AG09319 (cell line): ENCODE measurements around the gene GTF3C2.

Experiments used
- DNase-seq: peaks from one replicate; pipeline ENCODE4 v3.0.0-alpha.2; 2010; ENCODE audit warnings: low read depth; ENCODE audit errors: extremely low read depth
- TF ChIP-seq, protein P1 (sequence below): IDR thresholded peaks from 2 replicates; pipeline ENCODE4 v1.5.1; 2011; ENCODE audit warnings: low read depth, mild to moderate bottlenecking, inconsistent platforms, low read length, moderate library complexity

GTF3C2 gene

DNA sequence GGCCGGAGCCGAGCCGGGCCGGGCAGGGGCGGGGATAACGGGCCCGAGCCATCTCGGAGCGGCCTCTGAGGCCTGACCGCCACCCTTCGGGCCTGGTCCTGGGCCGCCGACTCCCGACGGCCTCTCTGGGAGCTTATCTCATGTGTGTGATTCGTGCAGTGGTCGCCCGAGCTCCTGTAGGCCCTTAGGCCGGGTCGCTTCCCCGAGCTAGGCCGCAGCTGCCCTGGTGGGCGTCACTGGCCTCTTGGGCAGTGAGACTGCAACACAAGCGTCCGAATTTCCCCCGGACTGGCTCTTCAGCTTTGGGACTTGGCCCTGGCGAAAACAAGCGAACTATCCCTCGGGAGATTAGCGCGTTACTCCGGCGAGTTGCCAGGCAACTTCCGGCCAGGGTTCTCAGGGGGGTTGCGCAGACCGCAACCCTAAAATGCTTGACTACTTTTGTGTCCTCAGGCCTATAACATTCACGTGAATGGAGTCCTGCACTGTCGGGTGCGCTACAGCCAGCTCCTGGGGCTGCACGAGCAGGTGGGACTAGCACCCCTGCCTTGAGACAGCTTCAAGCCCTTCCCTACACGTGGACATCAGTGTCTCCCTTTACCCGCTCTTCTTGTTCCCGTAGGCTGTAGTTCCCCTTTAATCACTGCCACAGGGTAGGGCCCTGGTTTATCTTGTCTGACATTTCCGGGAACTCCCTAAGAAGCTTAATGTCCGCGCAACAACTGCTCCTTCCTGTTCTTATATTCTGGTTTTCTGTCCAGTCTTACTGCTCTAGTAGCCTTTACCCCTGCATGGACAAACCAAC lies 14.5 kb upstream of the GTF3C2 start:
- TF ChIP-seq, protein P1, sequence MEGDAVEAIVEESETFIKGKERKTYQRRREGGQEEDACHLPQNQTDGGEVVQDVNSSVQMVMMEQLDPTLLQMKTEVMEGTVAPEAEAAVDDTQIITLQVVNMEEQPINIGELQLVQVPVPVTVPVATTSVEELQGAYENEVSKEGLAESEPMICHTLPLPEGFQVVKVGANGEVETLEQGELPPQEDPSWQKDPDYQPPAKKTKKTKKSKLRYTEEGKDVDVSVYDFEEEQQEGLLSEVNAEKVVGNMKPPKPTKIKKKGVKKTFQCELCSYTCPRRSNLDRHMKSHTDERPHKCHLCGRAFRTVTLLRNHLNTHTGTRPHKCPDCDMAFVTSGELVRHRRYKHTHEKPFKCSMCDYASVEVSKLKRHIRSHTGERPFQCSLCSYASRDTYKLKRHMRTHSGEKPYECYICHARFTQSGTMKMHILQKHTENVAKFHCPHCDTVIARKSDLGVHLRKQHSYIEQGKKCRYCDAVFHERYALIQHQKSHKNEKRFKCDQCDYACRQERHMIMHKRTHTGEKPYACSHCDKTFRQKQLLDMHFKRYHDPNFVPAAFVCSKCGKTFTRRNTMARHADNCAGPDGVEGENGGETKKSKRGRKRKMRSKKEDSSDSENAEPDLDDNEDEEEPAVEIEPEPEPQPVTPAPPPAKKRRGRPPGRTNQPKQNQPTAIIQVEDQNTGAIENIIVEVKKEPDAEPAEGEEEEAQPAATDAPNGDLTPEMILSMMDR = no peak
- DNase-seq = no peak

DNA sequence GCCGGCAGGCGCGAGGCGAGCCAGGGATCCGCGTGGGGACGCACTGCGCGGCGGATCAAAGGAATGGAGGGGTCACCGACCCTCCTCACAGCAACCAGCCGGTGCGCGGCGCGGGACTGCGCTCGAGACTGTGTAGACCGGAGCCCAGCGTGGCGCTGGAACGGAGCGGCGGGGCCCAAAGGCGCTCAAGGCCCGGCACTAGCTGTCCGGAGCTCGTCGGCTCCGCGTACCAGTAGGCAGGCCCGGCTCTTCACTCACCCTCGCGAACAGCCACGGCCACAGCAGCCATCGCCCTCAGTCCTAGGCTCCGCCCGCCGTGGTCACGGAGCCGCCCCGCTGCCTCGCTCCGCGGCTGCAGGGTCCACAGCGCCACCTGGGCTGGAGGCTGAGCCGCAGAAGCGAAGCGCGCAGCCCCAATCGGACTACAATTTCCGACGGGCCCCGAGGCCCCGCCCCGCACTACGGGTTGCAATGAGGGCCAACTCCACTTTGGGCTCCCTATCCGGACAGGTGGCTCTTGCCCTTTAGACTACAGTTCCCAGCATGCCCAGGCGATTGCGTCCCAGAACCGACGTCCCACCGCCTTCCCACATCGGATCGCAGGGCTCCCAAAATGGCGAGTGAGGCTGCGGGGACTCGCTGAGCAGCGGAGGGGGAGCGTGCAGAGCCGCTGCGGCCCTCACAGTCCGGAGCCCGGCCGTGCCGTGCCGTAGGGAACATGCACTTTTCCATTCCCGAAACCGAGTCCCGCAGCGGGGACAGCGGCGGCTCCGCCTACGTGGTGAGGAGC lies 13.7 kb upstream of the GTF3C2 start, which contains the start of the genes EIF2B4 and SNX17:
EIF2B4 (minus strand) TSS at position 313 of the 790 bp plus-strand sequence; CDS start at position 289, 24 bp downstream.
SNX17 (plus strand) TSS at position 591 of the 790 bp plus-strand sequence; CDS start at position 719, 128 bp downstream.
- peak; percentile 98 for DNase-seq
- TF ChIP-seq, protein P1 = peak; percentile 81

DNA sequence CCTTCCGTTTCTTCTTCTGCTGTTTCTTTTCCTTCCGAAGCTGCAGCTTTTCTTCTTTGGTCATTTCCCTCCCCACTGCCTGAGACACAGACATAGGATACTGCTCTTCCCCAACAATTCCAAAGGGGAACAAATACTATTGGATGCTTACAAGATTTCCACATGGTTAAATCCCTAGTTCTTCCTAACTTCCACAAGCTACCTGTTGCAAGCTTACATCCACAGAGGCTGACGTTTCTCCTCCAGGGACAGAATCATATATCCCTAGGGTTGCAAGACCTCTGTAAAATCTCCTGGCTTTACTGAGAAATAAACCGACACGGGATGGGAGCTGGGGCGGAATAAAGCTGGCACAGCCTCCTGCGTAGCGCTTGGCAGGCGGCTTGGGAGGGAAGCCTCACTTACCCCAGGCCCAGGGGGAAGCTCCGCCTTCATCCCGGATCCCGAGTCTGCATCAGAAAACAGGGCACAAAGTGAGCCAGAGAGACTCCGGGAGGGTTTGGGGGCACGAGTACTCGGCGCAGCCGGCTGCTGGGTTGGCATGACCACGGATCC lies 13.0 kb upstream of the GTF3C2 start:
- TF ChIP-seq, protein P1 = no peak
- no peak for DNase-seq

DNA sequence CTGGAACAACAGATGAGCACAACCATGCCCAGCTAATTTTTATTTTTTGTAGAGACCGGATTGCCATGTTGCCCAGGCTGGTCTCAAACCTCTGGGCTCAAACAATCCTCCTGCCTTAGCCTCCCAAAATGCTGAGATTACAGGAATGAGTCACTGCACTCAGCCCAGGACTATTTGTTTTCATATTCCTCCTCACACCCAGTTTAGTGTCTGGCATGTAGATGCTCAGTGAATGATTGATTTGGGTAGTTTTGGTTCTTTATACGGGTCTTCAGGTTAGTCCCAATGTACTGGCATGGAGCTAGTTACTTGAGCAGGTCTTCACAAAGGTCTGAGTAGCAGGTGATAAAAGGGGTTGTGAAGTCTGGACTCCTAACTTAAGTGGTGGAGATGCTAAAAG lies 7.4 kb upstream of the GTF3C2 start:
- DNase-seq = no peak
- TF ChIP-seq, protein P1 = no peak

DNA sequence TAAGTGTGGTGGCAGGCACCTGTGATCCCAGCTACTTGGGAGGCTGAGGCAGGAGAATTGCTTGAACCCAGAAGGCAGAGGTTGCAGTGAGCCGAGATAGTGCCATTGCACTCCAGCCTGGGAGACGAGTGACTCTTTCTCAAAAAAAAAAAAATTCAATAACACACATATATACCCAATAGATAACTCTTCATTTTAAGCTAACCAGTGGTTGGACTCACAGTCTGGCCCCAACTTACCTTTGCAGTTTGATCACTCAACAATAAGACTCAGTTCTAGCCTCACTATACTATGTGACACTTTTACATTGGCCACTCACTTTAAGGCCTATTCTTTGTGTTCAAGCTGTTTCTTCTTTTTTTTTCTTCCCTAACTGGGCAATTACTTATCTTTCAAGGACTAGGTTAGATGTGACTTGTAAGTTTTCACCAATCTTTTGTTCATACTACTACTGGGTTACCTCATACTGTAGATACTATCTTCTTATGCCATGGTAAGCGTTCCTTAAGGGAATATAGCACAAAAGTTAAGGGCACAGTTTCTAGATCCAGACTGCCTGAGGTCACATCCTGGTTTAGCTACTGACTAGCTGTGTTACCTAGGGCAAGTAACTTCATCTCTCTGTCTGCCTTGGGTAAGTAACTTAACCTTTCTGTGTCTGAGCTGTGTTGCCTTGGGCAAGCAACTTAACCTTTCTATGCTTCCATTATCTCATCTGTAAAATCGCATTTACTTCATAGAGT lies 6.3 kb upstream of the GTF3C2 start:
- TF ChIP-seq, protein P1 = no peak
- no peak for DNase-seq

DNA sequence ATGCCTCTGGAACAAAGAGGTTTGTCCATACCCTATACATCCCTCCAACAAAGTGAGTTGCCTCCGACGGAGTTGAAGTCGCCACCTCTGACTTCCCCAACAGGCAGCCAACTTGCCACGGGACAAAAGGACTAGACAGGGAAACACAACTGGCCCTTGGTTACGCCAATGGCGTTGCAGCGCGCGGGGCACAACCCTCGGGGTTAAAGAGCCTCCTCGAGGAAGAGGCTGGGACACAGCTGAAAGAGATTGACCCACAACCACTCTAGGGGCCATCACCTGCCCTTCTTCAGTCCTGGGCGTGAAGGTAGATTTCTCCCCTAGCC lies 545 bp downstream of the GTF3C2 start:
- TF ChIP-seq, protein P1 = no peak
- DNase-seq = no peak

DNA sequence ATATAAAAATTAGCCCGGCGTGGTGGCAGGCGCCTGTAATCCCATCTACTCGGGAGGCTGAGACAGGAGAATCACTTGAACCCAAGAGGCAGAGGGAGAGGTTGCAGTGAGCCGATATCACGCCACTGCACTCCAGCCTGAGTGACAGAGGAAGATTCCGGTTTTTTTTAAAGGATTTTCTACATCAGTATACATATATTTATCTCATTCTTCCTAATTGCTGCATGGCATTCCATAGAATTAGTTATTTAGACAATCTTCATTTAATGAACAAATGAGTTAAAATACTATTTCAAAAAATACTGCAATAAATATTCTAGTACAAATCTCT lies 2.0 kb downstream of the GTF3C2 start:
- DNase-seq = no peak
- TF ChIP-seq, protein P1 = no peak
